HepG2 (cell line): ENCODE measurements around the gene GRM8. TPM values are rescaled to one million over a fixed set of nuclear protein-coding genes. Genes with fewer than 3 reads are reported as not detected.

ENCODE experiments used
- ATAC-seq: fragments of 200-7000 bp; cut with Tn5 transposase; 3 replicates; pipeline ENCODE4 v1.9.1; 2020; ENCODE audit warnings: mild to moderate bottlenecking, moderate library complexity
- BruUV-seq: library from RNA; stranded (reverse); fragments of 400-500 nt; replicated peaks from 2 replicates; lab custom pipeline; 2021; lab: Mats Ljungman, UMichigan
- CTCF ChIA-PET: fragments of 300-600 bp; formaldehyde crosslinking; extraction: SDS; loops from one replicate; lab custom pipeline; 2021; ENCODE audit warnings: low total read pairs, inconsistent platforms, low intra/inter-chr PET ratio; lab: Yijun Ruan, JAX
- POLR2A ChIA-PET: fragments of 350-600 bp; sonication (Branson Sonifier 250); formaldehyde crosslinking; loops from one replicate; lab custom pipeline; 2020; ENCODE audit warnings: antibody characterized with exemption, inconsistent platforms; lab: Yijun Ruan, JAX
- DNase-seq: peaks from one replicate; pipeline ENCODE4 v3.0.0-alpha.2; 2015; ENCODE audit warnings: low spot score
- FAIRE-seq: peaks from 3 replicates; lab custom pipeline; 2011; peaks lifted over from hg19 to GRCh38; lab: Jason Lieb, UNC
- H2AFZ ChIP-seq: one replicate; pipeline ENCODE4 v1.6.1; 2011; ENCODE audit warnings: low read length, inconsistent platforms
- H3K27ac ChIP-seq: fragments of 300-600 bp; 3 replicates; pipeline ENCODE4 v1.8.0; 2011; ENCODE audit warnings: mixed run types, mild to moderate bottlenecking, mixed read lengths, low read length, inconsistent platforms; ENCODE audit not compliant: insufficient read depth; ENCODE audit errors: extremely low read length
- H3K27me3 ChIP-seq, 2 experiments: fragments of 200-600 bp in 1 of 2; 2 replicates in 1 of 2; 3 replicates in 1 of 2; pipeline versions ENCODE4 v1.6.0 to v1.8.0; 2011; ENCODE audit warnings: low read length in 2 of 2, mild to moderate bottlenecking in 2 of 2, moderate library complexity in 2 of 2, inconsistent platforms in 1 of 2; ENCODE audit not compliant: insufficient read depth in 2 of 2, control insufficient read depth in 1 of 2
- H3K36me3 ChIP-seq, 2 experiments: fragments of 200-600 bp in 1 of 2; replicated peaks in 1 of 2; 2 replicates in 1 of 2; 3 replicates in 1 of 2; pipeline versions ENCODE4 v1.5.1 to v1.8.0; 2011; ENCODE audit warnings: low read length in 2 of 2, inconsistent platforms in 1 of 2; ENCODE audit not compliant: insufficient read depth in 2 of 2, control insufficient read depth in 1 of 2
- H3K4me1 ChIP-seq: 2 replicates; pipeline ENCODE4 v1.5.1; 2012; ENCODE audit warnings: low read length, inconsistent platforms; ENCODE audit not compliant: insufficient read depth
- H3K4me2 ChIP-seq: 2 replicates; pipeline ENCODE4 v1.6.0; 2011; ENCODE audit warnings: low read depth, low read length, inconsistent platforms
- H3K4me3 ChIP-seq, 3 experiments: fragments of 200-600 bp in 1 of 3; sonication (generic), shearing (Covaris generic) in 1 of 3; replicated peaks in 1 of 3; 2 replicates each; pipeline ENCODE4 v1.5.1; 2011 to 2016; ENCODE audit warnings: low read length in 3 of 3, inconsistent platforms in 2 of 3, low read depth in 2 of 3, mild to moderate bottlenecking in 2 of 3, control low read depth in 1 of 3, mixed read lengths in 1 of 3; ENCODE audit not compliant: insufficient read depth in 1 of 3
- H3K79me2 ChIP-seq: one replicate; pipeline ENCODE4 v1.6.1; 2011; ENCODE audit warnings: low read length, inconsistent platforms; ENCODE audit not compliant: insufficient read depth
- H3K9ac ChIP-seq: 2 replicates; pipeline ENCODE4 v1.6.0; 2011; ENCODE audit warnings: mild to moderate bottlenecking, low read depth, low read length, inconsistent platforms; ENCODE audit not compliant: insufficient read depth
- H3K9me3 ChIP-seq: 2 replicates; pipeline ENCODE4 v1.5.1; 2012; ENCODE audit warnings: mild to moderate bottlenecking, low read length
- H4K20me1 ChIP-seq: 2 replicates; pipeline ENCODE4 v1.6.0; 2011; ENCODE audit warnings: inconsistent platforms, mild to moderate bottlenecking, low read length, moderate library complexity; ENCODE audit not compliant: insufficient read depth
- AKAP8 ChIP-seq: sonication (generic); formaldehyde crosslinking; IDR thresholded peaks from 2 replicates; pipeline ENCODE4 v1.5.1; 2020; ENCODE audit warnings: mild to moderate bottlenecking, missing genetic modification reagents
- ARNT2 ChIP-seq: sonication (generic); formaldehyde crosslinking; IDR thresholded peaks from 2 replicates; pipeline ENCODE4 v1.8.0; 2022; ENCODE audit warnings: mild to moderate bottlenecking, low read depth, missing genetic modification reagents, moderate library complexity
- CEBPB ChIP-seq: IDR thresholded peaks from 2 replicates; pipeline ENCODE4 v1.6.1; 2011; ENCODE audit warnings: low read depth, low read length, improper control_type of control experiment, borderline replicate concordance
- GABPB1 ChIP-seq: IDR thresholded peaks from 2 replicates; pipeline ENCODE4 v1.6.1; 2016; ENCODE audit warnings: mild to moderate bottlenecking, missing genetic modification reagents, moderate library complexity, missing compliant biosample characterization
- HNRNPH1 ChIP-seq: fragments of 200-400 bp; formaldehyde crosslinking; optimal IDR thresholded peaks from 2 replicates; pipeline ENCODE3; 2017; ENCODE audit warnings: mild to moderate bottlenecking, low read depth, low read length
- KDM2A ChIP-seq: sonication (generic); formaldehyde crosslinking; IDR thresholded peaks from 2 replicates; pipeline ENCODE4 v1.4.0; 2020; ENCODE audit warnings: low read depth, missing genetic modification reagents, borderline replicate concordance
- NKX3-1 ChIP-seq: sonication (generic); formaldehyde crosslinking; IDR thresholded peaks from 2 replicates; pipeline ENCODE4 v1.5.0; 2020; ENCODE audit warnings: missing genetic modification reagents
- PATZ1 ChIP-seq: sonication (generic); formaldehyde crosslinking; IDR thresholded peaks from 2 replicates; pipeline ENCODE4 v1.4.0; 2020; ENCODE audit warnings: missing genetic modification reagents
- ZC3H4 ChIP-seq: sonication (generic); formaldehyde crosslinking; IDR thresholded peaks from 2 replicates; pipeline ENCODE4 v1.4.0; 2020; ENCODE audit warnings: missing genetic modification reagents, borderline replicate concordance
- ZNF281 ChIP-seq: sonication (generic); formaldehyde crosslinking; IDR thresholded peaks from 2 replicates; pipeline ENCODE4 v1.4.0; 2020; ENCODE audit warnings: missing genetic modification reagents, borderline replicate concordance
- ZNF605 ChIP-seq: sonication (generic); formaldehyde crosslinking; IDR thresholded peaks from 2 replicates; pipeline ENCODE4 v1.8.0; 2022; ENCODE audit warnings: mild to moderate bottlenecking, missing genetic modification reagents
- ZNF644 ChIP-seq: IDR thresholded peaks from 2 replicates; pipeline ENCODE4 v1.6.1; 2016; ENCODE audit warnings: low read depth
- ZSCAN29 ChIP-seq: sonication (generic); formaldehyde crosslinking; conservative IDR thresholded peaks from 2 replicates; pipeline ENCODE4 v1.4.0; 2020; ENCODE audit warnings: mild to moderate bottlenecking, missing genetic modification reagents
- WGBS: methylation state at CpG from one replicate; pipeline ENCODE4 v1.1.6; 2017; ENCODE audit warnings: low lambda C conversion rate; 5-methylcytosine and 5-hydroxymethylcytosine counted together
- in situ Hi-C: cut with HindIII; loops from 2 replicates; pipeline ENCODE4 v1.10.0; 2017; ENCODE audit warnings: low pct_unique_long_range_greater_than_20kb; ENCODE audit not compliant: extremely low pct_ligation_motif_present
- intact Hi-C: fragments of 100-400 bp; cut with micrococcal nuclease; formaldehyde crosslinking; loops from one replicate; pipeline ENCODE4 v1.10.0; 2022; ENCODE audit not compliant: unreplicated experiment
- polyA plus RNA-seq, 8 experiments: library from polyadenylated mRNA; depleted of rRNA in 3 of 8; stranded (reverse) in 7 of 8; unstranded in 1 of 8; fragments of >200 nt; fragmentation: Illumina TruSeq in 4 of 8; extraction: Trizol in 4 of 8; gene quantifications; 2 replicates each; pipeline versions ENCODE4 v1.2.1 to v1.2.3, GENCODE V29; 2011 to 2016; ENCODE audit warnings: low read depth in 4 of 8, missing spikeins in 1 of 8, mixed read lengths in 1 of 8; ENCODE audit not compliant: insufficient read depth in 1 of 8
- total RNA-seq, 5 experiments: library from RNA; depleted of rRNA; stranded (reverse); fragments of >200 nt; fragmentation: Illumina TruSeq; extraction: Trizol; gene quantifications; 2 replicates each; pipeline ENCODE4 v1.2.3, GENCODE V29; 2016; ENCODE audit warnings: low read depth in 1 of 5
- TF ChIP-seq, protein P1 (sequence below): sonication (generic); formaldehyde crosslinking; IDR thresholded peaks from 2 replicates; pipeline ENCODE4 v1.8.0; 2022; ENCODE audit warnings: missing genetic modification reagents, mild to moderate bottlenecking, inconsistent platforms, borderline replicate concordance
- TF ChIP-seq, protein P2 (sequence below): IDR thresholded peaks from 2 replicates; pipeline ENCODE4 v1.6.1; 2016; ENCODE audit warnings: missing compliant biosample characterization, missing genetic modification reagents, borderline replicate concordance

GRM8 gene
- total and polyA plus RNA-seq, 2 of the 13 experiments (the other 11 are each of a cell fraction or from before 2014, with no cell fraction given): not detected

DNA sequence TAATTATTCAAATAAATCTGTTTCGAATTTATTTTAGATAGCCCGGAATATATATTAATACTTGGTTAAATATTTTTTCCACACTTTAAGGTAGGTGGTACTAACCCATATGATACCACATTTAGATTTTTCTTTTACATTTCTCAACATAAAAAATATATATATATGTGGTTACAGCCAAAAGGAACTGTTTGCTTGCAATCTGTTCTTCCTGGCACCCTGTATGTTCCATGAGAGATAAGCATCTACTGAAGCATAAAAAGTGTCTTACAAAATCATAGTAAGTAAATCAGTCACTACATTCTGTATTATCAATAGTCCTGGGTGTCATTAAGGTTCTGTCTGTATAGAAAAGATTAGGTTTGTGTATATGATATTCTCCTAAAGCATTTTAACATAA lies 726.8 kb downstream of the GRM8 start (continued):
- no peak for TF ChIP-seq AKAP8

GRCh38 chr7:126524967-126525366 lies 727.8 kb downstream of the GRM8 start:
- TF ChIP-seq GABPB1 (CRISPR knock-in tag) (no peak), ZNF644 (CRISPR knock-in tag) (no peak), KDM2A (CRISPR knock-in tag) (no peak), ZSCAN29 (no peak), PATZ1 (no peak), ZNF605 (CRISPR knock-in tag) (no peak), ZC3H4 (no peak), NKX3-1 (CRISPR knock-in tag) (no peak), HNRNPH1 (no peak), ARNT2 (CRISPR knock-in tag) (no peak), CEBPB (no peak), ZNF281 (CRISPR knock-in tag) (no peak)
- TF ChIP-seq, protein P1, sequence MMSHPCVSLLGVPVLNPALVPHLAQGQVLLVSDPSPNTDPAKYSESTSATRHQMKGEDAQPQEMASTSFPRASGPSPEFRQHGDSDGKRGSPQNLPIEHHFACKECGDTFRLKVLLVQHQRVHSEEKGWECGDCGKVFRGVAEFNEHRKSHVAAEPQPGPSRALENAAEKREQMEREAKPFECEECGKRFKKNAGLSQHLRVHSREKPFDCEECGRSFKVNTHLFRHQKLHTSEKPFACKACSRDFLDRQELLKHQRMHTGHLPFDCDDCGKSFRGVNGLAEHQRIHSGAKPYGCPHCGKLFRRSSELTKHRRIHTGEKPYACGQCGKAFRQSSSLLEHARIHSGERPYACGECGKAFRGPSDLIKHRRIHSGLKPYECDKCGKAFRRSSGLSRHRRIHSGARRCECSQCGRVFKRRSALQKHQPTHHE (CRISPR knock-in tag): no peak
- TF ChIP-seq, protein P2, sequence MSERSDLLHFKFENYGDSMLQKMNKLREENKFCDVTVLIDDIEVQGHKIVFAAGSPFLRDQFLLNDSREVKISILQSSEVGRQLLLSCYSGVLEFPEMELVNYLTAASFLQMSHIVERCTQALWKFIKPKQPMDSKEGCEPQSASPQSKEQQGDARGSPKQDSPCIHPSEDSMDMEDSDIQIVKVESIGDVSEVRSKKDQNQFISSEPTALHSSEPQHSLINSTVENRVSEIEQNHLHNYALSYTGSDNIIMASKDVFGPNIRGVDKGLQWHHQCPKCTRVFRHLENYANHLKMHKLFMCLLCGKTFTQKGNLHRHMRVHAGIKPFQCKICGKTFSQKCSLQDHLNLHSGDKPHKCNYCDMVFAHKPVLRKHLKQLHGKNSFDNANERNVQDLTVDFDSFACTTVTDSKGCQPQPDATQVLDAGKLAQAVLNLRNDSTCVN (CRISPR knock-in tag): no peak
- Histone ChIP-seq H3K27ac (no peak overlapping the region), H2AFZ (no peak overlapping the region), H3K79me2 (no peaks in the 10 kb centered on the region), H3K27me3 (no peaks in the 10 kb centered on the region), H3K4me3 (no peak overlapping the region), H3K4me1 (no peaks in the 10 kb centered on the region), H3K9ac (no peak overlapping the region), H3K9me3 (peaks cover 90% of the 10 kb centered on the region), H4K20me1 (no peaks in the 10 kb centered on the region), H3K36me3 (no peaks in the 10 kb centered on the region), H3K4me2 (no peak overlapping the region)
- ATAC-seq (no peak), DNase-seq (no peak), FAIRE-seq (no peak)
- intact Hi-C loops (no loop called here), in situ Hi-C loops (no loop called here)
- WGBS: 14% methylated on average over 1 of the region's 1 CpG
- CTCF ChIA-PET: no interaction called here
- POLR2A ChIA-PET: no interaction called here
- BruUV-seq: no TSS peak
